GM19467 (cell line): ENCODE measurements around the gene SLC17A1.

Experiments
- ATAC-seq: cut with Tn5 transposase; IDR thresholded peaks from one replicate; pipeline ENCODE4 v1.9.1; 2021; ENCODE audit warnings: mild to moderate bottlenecking, moderate library complexity; ENCODE audit not compliant: unreplicated experiment

The SLC17A1 gene, protein sequence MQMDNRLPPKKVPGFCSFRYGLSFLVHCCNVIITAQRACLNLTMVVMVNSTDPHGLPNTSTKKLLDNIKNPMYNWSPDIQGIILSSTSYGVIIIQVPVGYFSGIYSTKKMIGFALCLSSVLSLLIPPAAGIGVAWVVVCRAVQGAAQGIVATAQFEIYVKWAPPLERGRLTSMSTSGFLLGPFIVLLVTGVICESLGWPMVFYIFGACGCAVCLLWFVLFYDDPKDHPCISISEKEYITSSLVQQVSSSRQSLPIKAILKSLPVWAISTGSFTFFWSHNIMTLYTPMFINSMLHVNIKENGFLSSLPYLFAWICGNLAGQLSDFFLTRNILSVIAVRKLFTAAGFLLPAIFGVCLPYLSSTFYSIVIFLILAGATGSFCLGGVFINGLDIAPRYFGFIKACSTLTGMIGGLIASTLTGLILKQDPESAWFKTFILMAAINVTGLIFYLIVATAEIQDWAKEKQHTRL

GRCh38 chr6:25831532-25832306, at the start of gene SLC17A1:
TSS of gene SLC17A1 (minus strand) at chr6:25832052. CDS start at chr6:25830557, 1,495 bp downstream.
- no peak for ATAC-seq

- no peak for ATAC-seq
Observed at GRCh38 chr6:25880601-25881000, 48.7 kb upstream of the SLC17A1 start.

GRCh38 chr6:25878721-25879322, 47.0 kb upstream of the SLC17A1 start:
- no peak for ATAC-seq

- no peak for ATAC-seq
Observed at GRCh38 chr6:25875926-25876602, 44.2 kb upstream of the SLC17A1 start.

DNA sequence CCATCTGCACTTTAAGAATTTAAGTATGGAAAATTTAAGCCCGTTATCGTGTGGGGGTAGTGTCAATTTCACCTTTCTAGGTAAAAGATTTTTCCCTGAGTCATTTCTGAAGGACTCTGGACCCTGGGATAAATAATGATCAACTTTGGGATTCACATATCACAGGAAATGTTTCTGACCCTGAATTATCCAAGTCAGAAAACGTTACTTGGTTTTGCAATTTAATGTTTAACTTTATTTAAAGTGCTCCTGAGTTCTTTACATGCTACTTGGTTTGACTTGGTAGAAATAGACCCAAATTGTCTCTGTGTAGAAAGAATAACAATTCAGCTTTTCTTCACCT, 43.7 kb upstream of the SLC17A1 start:
- no peak for ATAC-seq

DNA sequence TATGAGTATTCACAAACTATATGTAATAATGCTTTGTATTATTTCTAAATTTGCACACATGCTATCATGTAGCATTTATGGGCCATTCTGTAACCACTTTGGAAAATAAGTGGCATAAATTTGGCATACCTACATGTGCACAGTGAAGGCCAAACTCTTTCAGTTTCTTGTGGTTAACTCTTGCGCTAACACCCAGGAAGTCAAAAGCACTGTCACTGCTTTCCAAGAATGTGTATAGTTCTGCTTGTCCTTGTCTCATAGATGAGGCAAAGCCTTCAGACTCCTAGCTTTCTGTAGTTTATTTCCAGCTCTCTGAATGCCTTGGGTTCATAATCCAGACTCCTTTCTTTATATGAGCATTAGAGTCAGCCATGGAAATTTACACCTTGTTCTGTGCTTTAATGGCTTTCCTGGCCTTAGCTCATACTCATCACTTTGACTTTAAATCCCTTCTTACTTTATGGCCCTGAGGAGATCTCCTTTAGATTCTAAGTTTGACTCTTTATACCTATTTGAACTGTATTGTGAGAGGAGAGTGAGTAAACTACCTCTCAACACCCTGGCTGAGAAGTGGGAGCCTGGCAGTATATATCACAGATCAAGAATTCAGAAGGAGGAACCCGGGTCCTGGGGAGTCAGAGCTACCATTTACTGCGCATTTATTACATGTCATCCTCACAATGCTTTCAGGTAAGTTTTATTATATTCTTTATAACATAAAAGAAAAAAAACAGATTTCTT, 43.1 kb upstream of the SLC17A1 start:
- ATAC-seq, result no peak

DNA sequence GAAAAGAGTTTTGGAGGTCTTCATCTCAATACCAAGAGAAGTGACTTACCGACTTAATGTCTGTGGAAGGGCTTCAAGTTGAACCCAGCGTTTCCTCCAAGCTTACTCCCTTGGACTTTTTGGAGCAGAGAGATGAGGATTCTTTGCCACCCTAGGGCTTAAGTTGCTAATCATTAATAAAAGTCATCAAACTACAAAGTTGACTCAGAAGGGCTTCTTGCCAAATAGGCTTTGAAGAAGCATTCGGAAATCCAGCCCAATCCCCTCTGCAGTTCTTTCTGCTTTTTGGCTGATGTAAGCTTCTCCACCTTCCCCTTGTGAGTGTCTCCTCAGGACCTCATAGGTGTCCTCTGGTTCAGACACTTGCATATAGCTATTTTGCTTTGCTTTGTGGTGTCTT, 42.3 kb upstream of the SLC17A1 start, which contains the start of gene SLC17A3:
Gene SLC17A3, minus strand, starts transcription at position 126 of the 400 bp plus-strand sequence. CDS start 5,856 bp downstream, outside the sequence.
- ATAC-seq, result no peak

DNA sequence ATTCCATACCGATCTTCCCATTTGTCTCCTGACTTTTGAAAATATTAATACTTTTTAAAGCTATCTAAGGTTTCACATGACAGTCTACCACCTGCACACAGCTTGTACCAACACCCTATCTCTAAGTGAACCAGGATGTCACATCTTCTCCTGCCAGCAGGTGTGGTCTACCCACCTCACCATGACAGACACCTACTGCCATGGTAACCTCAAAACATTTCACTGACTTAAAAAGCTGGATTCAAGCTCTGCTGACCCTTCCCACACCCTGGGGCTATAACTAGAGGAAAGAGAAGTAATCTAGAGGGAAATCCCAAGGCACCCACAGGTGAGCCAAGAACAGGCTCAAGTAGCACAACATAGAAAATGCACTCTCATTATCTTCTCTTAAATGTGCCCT, 41.0 kb upstream of the SLC17A1 start:
- no peak for ATAC-seq

DNA sequence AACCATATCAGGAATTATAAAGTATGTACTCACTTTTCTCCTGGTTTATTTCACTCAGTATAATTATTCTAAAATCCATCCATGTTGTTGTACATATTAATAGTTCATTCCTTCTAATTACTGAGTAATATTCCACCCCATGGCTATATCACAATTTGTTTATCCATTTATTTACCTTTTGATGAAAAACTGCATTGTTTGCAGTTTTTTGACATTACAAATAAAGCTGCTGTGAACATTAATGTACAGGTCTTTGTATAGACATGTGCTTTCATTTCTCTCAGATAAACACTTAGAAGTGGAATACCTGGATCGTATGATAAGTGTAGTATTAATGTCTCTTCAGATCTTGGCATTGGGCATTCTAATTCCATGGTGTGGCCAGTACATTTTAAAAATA, 38.0 kb upstream of the SLC17A1 start:
- ATAC-seq, result no peak

GRCh38 chr6:25868436-25869183, 36.8 kb upstream of the SLC17A1 start:
- ATAC-seq, result no peak

- no peak for ATAC-seq
Observed at GRCh38 chr6:25866011-25866410, 34.2 kb upstream of the SLC17A1 start.

DNA sequence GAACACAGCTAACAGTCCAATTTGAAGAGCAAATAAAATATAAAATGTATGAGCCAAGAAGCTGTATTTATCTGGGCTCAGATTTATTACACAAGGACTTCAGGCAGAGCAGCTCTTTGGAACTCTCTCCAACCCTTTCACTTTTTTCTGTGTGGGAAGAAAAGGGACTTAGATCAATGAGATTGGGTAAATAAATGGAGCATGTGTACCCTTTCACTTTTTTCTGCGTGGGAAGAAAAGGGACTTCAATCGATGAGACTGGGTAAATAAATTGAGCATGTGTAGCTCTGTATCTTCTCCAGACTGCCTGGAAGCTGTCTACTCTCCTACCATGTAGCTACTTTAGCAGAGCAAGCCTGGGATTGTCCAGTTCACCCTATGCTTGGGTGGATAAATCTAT, 31.5 kb upstream of the SLC17A1 start:
- no peak for ATAC-seq

- no peak for ATAC-seq
Observed at GRCh38 chr6:25862199-25862598, 30.3 kb upstream of the SLC17A1 start.

DNA sequence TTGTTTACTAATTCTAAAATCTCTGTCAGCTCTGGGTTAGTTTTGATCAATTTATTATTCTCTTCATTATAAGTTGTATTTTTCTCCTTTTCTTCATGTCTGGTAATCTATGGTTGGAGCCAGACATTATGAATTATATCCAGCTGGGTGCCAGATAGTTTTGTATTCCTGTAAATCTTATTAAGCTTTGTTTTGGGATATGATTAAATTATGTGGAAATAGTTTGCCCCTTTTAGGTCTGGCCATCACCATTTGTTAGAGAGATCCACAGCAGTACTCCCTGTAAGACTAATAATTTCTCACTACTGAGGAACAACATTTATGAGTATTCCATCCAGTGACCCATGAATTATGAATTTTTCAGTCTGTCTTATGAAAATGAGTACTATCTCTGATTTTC, 20.9 kb upstream of the SLC17A1 start:
- ATAC-seq, result no peak

GRCh38 chr6:25851961-25852360, 20.1 kb upstream of the SLC17A1 start:
- no peak for ATAC-seq

GRCh38 chr6:25844518-25844917, 12.7 kb upstream of the SLC17A1 start:
- ATAC-seq, result no peak

GRCh38 chr6:25842526-25842925, 10.7 kb upstream of the SLC17A1 start:
- no peak for ATAC-seq

DNA sequence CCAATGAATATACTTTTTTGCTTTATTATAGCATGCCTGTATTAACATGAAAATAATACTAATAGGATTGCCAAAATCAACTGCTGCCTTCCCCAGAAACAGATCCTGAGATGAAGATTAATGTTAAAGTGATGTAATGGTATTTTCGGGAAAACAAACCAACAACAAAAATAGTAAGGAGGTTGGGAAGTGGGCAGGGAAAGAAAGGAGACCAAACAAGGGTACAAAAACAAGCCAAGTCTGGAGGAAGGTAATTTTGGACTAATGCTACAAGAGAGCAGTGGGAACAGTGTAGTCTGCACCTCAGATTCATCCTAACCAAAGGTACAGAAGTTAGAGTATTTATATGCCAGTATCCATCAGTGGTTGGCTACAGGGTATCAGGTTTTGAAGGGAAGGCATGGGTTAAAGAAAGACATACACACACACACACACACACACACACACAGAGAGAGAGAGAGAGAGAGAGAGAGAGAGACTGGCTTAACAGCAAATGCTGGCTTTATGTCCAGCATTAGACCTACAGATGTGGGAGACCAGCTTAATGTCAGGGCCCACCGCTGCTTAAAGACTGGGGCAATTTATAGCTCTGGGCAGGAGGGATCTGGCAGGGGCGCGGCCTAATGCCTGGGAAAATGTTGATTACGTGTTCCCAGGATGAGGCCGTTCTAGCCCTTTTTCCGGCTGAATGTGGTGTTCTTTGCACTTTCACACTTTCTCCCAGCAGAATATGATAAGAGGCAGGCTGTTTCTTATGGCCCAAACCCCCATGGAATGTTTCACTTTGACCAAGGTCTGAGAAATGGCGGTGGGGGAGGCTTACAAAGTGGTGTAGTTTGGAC, 3.8 kb upstream of the SLC17A1 start:
- no peak for ATAC-seq

- ATAC-seq, result no peak
Observed at GRCh38 chr6:25834950-25835349, 3.1 kb upstream of the SLC17A1 start.
